Vagina (tissue), 2 donors: Measurements from ENCODE around the gene TMEM151B.

Source experiments
- POLR2AphosphoS5 ChIP-seq, 2 donors: sonication (generic); formaldehyde crosslinking; IDR thresholded peaks; one replicate each; pipeline ENCODE4 v1.9.0; 2017; ENCODE audit warnings: antibody characterized with exemption in 2 of 2, mild to moderate bottlenecking in 2 of 2, low read depth in 1 of 2; ENCODE audit not compliant: insufficient read depth in 1 of 2
- TF ChIP-seq, protein P1 (sequence below), 3 experiments: fragments of 450-650 bp in 2 of 3; fragments of 200-600 bp in 1 of 3; sonication (generic) in 1 of 3; IDR thresholded peaks; one replicate each; pipeline ENCODE4 v1.5.1; 2017 to 2019; ENCODE audit warnings: antibody characterized with exemption in 3 of 3, mild to moderate bottlenecking in 2 of 3, moderate library complexity in 2 of 3

DNA sequence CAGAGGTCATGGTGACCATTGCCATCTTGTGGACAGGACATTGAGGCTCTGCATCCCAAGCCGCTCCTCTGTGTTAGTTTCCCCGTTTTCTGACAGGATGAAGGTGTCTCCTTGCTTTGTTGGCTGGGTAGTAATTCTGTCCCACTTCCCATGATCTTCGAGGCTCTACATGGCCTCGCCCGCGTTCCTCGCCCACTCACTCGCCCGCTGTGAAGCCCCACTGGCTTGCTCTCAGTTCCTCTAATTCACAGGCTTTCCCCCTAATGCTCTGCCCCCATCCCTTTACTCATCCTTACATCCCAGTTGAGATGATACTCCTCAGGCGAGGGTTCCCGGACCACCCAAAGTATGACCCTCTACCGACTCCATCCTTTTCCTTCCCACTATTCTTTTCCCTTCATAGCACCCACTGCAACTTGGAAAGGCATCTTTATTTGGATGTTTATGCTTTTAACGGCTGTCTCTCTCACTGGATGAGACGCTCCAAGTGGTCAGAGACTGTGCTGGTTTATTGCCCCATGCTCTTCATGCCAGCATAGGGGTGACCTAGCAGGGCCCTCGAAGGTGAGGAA, 12.4 kb upstream of the TMEM151B start:
- TF ChIP-seq POLR2AphosphoS5 (IDR thresholded peaks at IDR 0.05; ENCODE audit: insufficient read depth in 1 of 2, low read depth in 1 of 2): no peak
- TF ChIP-seq, protein P1, sequence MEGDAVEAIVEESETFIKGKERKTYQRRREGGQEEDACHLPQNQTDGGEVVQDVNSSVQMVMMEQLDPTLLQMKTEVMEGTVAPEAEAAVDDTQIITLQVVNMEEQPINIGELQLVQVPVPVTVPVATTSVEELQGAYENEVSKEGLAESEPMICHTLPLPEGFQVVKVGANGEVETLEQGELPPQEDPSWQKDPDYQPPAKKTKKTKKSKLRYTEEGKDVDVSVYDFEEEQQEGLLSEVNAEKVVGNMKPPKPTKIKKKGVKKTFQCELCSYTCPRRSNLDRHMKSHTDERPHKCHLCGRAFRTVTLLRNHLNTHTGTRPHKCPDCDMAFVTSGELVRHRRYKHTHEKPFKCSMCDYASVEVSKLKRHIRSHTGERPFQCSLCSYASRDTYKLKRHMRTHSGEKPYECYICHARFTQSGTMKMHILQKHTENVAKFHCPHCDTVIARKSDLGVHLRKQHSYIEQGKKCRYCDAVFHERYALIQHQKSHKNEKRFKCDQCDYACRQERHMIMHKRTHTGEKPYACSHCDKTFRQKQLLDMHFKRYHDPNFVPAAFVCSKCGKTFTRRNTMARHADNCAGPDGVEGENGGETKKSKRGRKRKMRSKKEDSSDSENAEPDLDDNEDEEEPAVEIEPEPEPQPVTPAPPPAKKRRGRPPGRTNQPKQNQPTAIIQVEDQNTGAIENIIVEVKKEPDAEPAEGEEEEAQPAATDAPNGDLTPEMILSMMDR (IDR thresholded peaks at IDR 0.05): no peak
